Measurements from ENCODE around the gene GP1BA. TPM values are rescaled to one million over a fixed set of nuclear protein-coding genes. Genes with fewer than 3 reads are reported as not detected.

GP1BA gene
- total and polyA plus RNA-seq, 10 of the 15 experiments (the other 5 are each of a cell fraction or from before 2014, with no cell fraction given) = 0.04 to 0.67 (median 0.28) TPM; not detected in 1

DNA sequence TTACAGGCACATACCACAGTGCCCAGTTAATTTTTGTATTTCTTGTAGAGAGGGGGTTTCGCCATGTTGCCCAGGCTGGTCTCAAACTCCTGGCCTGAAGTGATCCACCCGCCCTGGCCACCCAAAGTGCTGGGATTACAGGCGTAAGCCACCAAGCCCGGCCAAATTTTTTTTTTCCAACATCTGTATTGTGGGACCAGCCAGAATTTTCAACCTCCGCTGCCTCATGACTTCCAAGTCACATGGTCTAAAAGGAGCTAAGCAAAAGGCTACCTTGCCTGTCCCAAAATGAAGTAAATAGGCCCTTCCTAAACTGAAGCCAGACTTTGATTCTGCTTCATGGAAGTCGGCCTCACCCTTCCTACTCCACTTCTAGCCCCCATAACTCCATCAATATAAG is 39.7 kb downstream of the GP1BA start:
- no peak for DNase-seq (ENCODE audit: low read depth, low spot score)
- RAD21 ChIA-PET (ENCODE audit: unreplicated experiment) = no interaction called here

More for the DNA sequence above, 39.7 kb downstream of the GP1BA start:
- peaks cover 11% of the 10 kb centered on the region for H3K4me1 ChIP-seq (ENCODE audit: control insufficient read depth, insufficient read depth, low read length)
- no TSS peak for BruUV-seq (replicated peaks)
- in situ Hi-C loops (cut with MboI) = no loop called here
- no peak for FAIRE-seq
- no peak for ATAC-seq
- TF ChIP-seq ZZZ3 (IDR thresholded peaks at IDR 0.05; ENCODE audit: control insufficient read depth, insufficient read length, low read depth) = no peak
- no peak for TF ChIP-seq HCFC1 (IDR thresholded peaks at IDR 0.05; ENCODE audit: low read length)
- TF ChIP-seq YY1 (IDR thresholded peaks at IDR 0.05; ENCODE audit: low read depth, low read length) = no peak
- TF ChIP-seq, protein P1, sequence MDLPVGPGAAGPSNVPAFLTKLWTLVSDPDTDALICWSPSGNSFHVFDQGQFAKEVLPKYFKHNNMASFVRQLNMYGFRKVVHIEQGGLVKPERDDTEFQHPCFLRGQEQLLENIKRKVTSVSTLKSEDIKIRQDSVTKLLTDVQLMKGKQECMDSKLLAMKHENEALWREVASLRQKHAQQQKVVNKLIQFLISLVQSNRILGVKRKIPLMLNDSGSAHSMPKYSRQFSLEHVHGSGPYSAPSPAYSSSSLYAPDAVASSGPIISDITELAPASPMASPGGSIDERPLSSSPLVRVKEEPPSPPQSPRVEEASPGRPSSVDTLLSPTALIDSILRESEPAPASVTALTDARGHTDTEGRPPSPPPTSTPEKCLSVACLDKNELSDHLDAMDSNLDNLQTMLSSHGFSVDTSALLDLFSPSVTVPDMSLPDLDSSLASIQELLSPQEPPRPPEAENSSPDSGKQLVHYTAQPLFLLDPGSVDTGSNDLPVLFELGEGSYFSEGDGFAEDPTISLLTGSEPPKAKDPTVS (IDR thresholded peaks at IDR 0.05; ENCODE audit: low read depth, low read length) = no peak
- TF ChIP-seq FOXK2 (IDR thresholded peaks at IDR 0.05) = no peak
- TF ChIP-seq BACH1 (IDR thresholded peaks at IDR 0.05; ENCODE audit: borderline replicate concordance) = no peak
- no peak for TF ChIP-seq JUNB (IDR thresholded peaks at IDR 0.05)
- TF ChIP-seq NR2C1 (IDR thresholded peaks at IDR 0.05) = no peak
- TF ChIP-seq NFIC (IDR thresholded peaks at IDR 0.05; ENCODE audit: low read depth, low read length) = no peak
- no peak for TF ChIP-seq MTA2 (IDR thresholded peaks at IDR 0.05; ENCODE audit: low read depth)
- no peak for TF ChIP-seq SMAD1 (IDR thresholded peaks at IDR 0.05; ENCODE audit: low read depth, partially characterized antibody)
- TF ChIP-seq EP300 (IDR thresholded peaks at IDR 0.05; ENCODE audit: borderline replicate concordance in 1 of 2, control insufficient read depth in 1 of 2, low read depth in 2 of 2, low read length in 2 of 2) = no peak
- no peak overlapping the region for H3K27ac ChIP-seq (ENCODE audit: control insufficient read depth, insufficient read depth)
- H2AFZ ChIP-seq (ENCODE audit: control insufficient read depth, low read depth, low read length) = no peak overlapping the region
- peaks cover 13 to 18% of the 10 kb centered on the region in 2 experiments; a peak in 3 of 4 replicates for H3K36me3 ChIP-seq (ENCODE audit: control insufficient read depth in 2 of 2, insufficient read depth in 2 of 2, low read length in 1 of 2)
- intact Hi-C loops (cut with micrococcal nuclease; ENCODE audit: unreplicated experiment) = no loop called here
- POLR2A ChIA-PET = interaction anchor here (0.7 kb wide), 1 partner anchor 97 kb away, joined by 3 read pairs; no protein-coding TSS in a partner anchor
- no peak overlapping the region for H3K4me3 ChIP-seq
- no peak overlapping the region for H3K4me2 ChIP-seq (ENCODE audit: control insufficient read depth, insufficient read depth)
- peaks cover 18% of the 10 kb centered on the region for H3K79me2 ChIP-seq (ENCODE audit: control insufficient read depth, insufficient read depth, low read length)
- CTCF ChIA-PET = interaction anchor here (1.9 kb wide), 1 partner anchor 9 kb away, joined by 10 read pairs; no protein-coding TSS in a partner anchor
- SMC1A ChIA-PET (ENCODE audit: uncharacterized antibody, unreplicated experiment) = interaction anchor here (1.1 to 2.7 kb wide), 3 partner anchors 8 to 63 kb away, joined by 3 to 9 read pairs (median 5); no protein-coding TSS in a partner anchor
- WGBS (ENCODE audit: insufficient coverage, insufficient replicate concordance, low lambda C conversion rate, missing lambda C conversion rate) = 94% methylated on average over 6 of the region's 6 CpGs
- H3K9me3 ChIP-seq (replicated peaks; ENCODE audit: control insufficient read depth, insufficient read depth, low read length) = no peaks in the 10 kb centered on the region
- no peak overlapping the region for H3K9ac ChIP-seq (ENCODE audit: control insufficient read depth, insufficient read depth, low read length)
- no peaks in the 10 kb centered on the region for H3K27me3 ChIP-seq (replicated peaks in 1 of 2; ENCODE audit: control insufficient read depth in 2 of 2, insufficient read depth in 2 of 2, low read length in 1 of 2)
- H4K20me1 ChIP-seq (ENCODE audit: control insufficient read depth, insufficient read depth) = no peaks in the 10 kb centered on the region
